GM18502 (cell line): Measurements from ENCODE around the gene SYMPK.
A peak's percentile ranks its signal among the peaks of the same experiment; 100 is the strongest.

ENCODE experiments used
- ATAC-seq: cut with Tn5 transposase; IDR thresholded peaks from one replicate; pipeline ENCODE4 v1.9.1; 2021; ENCODE audit warnings: mild to moderate bottlenecking; ENCODE audit not compliant: unreplicated experiment, poor library complexity

The SYMPK gene

DNA sequence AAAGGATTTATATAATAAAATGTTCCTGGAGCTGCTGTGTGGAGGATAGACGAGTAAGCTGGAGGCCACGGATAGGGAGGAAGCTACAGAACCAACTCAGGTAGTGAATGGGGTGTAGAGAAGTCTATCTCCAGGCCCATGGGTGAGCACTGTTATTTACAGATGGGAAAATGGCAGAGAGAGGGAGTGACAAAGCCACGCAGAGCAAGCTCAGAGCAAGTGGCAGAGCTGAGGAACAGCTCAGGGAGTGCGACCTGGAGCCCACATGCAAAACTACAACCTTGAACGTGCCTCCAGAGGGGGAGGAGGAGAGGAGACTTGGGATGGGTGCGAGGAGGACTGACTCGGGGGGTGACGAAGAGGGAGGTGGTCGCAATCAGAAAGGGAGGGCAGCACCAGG is 34.4 kb downstream of the SYMPK start:
- no peak for ATAC-seq

DNA sequence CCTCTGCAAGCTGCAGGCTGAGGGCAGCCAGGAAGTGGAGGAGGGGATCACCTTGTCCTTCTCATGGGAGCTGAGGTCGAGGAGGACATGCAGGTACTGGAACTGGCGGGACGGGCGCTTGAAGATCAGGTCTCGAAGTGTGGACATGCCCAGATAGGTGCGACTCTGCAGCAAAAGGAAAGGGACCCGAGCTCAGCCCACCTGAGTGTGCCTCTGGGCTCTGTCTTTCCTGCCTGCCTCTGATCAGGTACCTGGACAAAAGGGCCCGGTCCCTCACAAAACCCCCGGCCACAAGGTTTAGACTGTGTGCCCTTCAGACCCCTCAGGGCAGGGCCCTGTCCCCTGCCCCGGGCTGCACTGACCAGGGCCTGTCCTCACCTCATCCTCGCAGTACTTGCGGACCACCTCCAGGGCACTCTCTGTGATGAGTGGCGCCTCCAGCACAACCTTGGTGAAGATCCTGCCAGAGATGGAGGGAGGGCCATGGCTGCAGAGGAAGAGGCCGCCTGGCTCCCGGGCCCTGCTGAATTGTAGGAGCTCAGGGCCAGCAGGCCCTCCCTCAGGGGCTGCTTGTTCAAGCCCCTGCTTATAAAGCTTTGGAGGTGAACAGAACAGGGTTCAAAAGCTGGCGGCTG is 35.4 kb downstream of the SYMPK start:
- ATAC-seq, result no peak

- ATAC-seq, result no peak
Observed at GRCh38 chr19:45826934-45827333, 36.0 kb downstream of the SYMPK start.

DNA sequence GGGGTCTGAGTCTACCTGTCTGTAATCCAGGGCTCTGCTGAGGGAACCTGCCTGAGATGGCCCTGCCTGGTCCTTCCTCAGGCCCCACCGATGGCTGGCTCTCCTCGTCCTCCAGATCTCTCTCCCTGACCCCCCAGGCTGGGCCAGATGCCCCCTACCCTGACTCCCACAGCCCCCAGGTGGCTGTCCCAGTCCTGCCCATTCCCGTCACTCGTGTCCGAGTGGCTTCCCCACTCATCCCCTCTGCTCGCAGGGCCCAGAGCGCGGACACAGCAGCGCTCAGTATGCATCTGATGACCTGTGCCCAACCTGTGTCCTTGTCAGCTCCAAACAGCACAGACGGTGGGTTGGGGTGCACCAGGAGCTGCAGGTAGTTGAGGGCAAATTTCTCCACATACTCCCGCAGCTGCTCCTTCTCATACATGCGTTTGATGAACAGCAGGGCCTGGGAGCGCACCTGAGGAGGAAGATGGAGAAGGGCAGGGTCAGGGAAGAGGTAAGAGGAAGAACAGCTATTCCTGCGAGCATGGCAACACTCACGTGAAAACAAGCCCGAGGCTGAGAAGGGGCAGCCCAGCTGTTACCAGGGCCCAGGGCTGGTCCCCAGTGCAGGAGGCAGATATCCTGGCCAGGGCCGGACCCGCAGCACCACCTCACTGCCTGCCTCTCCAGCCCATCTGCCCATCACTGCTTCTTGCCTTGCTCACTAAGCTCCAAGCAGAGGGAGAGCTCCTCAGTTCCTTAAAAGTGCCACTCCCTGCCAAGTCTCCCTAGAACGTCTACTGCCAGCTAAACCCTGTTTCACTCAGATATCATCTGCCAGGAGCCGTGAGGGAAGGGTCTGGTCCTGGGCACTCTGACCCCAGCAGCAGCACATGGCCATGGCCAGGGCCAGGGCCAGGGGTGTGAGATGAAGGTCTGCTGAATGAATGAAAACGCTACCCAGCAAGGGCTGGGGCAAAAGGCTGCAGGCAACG is 36.7 kb downstream of the SYMPK start:
- no peak for ATAC-seq

- no peak for ATAC-seq
Observed at GRCh38 chr19:45825263-45825605, 37.7 kb downstream of the SYMPK start.

DNA sequence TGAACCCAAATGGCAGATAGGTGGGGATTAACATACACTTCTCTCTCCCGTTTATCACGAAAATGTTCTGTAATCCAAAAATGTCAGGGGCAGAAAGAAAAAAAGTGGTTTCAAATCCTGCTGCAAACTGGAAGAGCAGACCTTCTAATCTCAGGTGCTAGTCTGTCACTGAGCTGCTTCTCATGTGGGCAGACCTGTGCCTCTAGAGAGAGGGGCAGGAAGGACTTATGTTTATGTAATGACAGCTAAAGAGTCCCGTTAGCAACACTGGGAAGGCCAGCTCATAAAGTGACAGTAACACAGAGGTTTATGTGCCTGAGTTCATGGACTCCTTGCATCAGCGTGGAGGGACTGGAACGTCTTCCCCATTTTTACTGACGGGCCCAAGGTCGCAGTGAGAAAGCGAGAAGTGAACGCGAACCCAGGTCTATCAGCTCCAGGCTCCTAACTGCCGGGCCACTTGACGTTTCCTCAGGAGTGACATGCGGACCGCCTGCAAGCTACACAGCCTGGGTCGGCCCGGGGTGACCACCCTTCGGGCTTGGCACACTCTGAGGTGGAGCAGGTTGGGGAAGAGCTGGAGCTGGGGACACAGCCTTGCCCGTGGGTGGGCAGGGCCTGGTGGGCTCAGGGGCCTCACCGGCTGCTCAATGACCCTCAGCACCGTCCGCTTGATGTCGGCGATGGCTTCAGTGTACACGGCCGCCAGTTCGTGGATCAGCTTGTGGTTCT is 38.2 kb downstream of the SYMPK start:
- ATAC-seq, result no peak

- no peak for ATAC-seq
Observed at GRCh38 chr19:45824041-45824471, 38.9 kb downstream of the SYMPK start.

DNA sequence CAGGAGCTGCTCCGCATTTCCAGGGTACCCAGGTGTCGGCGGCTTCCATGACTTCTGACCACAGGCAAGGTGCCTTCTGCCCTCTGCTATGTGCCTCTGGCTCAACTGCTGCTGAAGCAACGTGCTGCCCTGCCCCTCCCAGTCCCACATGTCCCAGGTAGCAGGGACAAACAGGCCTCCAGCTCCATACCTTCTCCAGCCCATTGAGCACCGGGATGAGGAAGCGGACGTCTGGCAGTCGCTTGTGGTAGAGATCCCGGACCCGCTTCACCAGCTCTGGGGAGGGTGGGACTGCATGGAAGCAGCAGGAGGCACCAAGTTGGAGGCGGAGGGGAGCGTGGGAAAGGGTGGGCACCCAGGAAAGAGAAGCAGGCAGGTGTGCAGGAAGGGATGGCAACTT is 39.8 kb downstream of the SYMPK start:
- ATAC-seq, result no peak

- no peak for ATAC-seq
Observed at GRCh38 chr19:45822716-45823115, 40.2 kb downstream of the SYMPK start.

GRCh38 chr19:45821570-45821969 is 41.4 kb downstream of the SYMPK start:
- no peak for ATAC-seq

DNA sequence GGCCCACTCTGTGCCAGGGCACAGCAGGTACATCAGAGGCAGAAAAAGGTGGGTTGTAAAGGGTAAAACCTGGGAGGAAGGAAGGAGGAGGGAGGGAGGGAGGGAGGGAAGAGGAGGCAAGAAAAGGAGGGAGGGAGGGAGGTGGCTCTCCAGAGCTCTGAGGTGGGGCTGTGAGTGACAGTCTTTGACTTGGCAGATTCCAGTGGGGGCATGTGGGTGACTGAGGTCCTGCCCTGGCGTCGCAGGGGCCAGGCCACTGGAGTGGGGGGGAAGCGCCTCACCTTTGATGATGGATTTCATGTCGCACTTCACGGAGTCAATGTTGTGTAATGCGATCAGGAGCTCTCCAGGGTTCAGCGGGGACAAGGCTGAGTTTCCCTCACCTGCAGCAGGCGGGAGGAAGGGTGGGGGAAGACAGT is 41.8 kb downstream of the SYMPK start:
- no peak for ATAC-seq

GRCh38 chr19:45820413-45821102 is 42.4 kb downstream of the SYMPK start:
- ATAC-seq, result no peak

GRCh38 chr19:45819769-45820168 is 43.2 kb downstream of the SYMPK start:
- no peak for ATAC-seq

GRCh38 chr19:45817725-45818301 is 45.1 kb downstream of the SYMPK start:
- ATAC-seq, result no peak

DNA sequence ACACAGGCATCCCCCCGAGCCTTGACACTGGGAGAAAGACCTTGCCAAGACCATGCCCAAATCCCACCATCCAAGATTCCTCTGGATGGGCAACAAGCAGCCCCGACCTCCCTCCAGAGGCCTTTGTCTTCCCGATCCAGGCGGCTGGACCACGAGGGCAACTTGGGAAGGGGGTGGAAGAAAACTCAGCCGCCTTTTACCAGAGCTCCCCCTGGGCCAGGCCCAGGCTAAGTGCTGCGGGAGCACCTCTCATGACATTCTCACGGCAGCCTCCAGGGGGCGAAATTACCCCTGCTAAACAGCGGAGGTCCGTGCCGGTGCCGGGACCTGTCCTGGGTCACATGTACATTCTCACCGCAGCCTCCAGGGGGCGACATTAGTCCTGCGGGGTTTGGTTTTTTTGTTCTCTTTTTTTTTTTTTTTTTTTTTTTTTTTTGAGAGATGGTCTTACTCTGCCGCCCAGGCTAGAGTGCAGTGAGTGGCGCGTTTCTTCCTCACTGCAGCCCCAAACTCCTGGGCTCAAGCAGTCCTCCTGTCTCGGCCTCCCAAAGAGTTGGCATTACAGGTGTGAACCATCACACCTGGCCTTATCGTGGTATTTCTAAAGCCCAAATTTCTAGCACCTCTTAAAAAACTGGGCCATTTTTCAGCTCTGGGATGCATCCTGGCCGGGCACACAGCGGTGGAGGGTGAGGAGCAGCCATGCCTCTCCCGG is 45.8 kb downstream of the SYMPK start:
- peak; percentile 78 for ATAC-seq

GRCh38 chr19:45816236-45817009 is 46.5 kb downstream of the SYMPK start:
- no peak for ATAC-seq

DNA sequence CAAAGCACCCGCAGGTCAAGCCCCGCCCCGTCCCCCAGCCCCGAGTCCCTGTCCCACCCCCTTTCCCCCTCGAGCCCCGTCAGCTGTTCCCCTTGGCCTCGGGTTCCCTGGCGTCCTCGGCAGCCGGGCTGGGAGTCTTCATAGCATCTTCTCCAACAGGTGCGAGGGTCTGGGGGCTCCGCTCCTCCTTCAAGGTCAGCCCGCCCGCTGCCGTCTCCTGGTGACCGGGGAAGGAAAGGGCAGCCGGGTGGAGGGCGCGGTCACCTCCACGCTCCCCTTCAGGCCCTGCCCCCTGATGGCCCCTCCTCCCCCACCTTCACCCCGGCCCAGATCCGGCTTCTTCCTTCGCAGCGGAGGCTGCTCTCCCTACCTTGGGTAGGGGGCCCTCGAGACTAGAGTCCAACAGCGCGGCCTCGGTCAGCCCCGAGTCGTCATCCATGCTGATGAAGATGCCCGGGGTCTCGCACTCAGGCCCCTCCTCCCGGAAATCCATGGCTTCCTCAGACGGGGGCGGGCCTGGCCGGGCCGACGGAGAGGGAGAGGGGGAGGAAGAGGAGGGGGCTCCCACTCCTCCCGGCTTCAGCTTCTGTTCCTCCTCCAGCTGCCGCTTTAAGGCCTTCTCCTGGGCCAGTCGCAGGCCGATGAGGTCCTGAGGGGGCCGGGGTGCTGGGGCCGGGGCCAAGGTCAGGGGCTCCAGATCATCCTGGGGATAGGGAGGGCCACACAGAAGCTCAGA is 47.3 kb downstream of the SYMPK start:
- no peak for ATAC-seq

DNA sequence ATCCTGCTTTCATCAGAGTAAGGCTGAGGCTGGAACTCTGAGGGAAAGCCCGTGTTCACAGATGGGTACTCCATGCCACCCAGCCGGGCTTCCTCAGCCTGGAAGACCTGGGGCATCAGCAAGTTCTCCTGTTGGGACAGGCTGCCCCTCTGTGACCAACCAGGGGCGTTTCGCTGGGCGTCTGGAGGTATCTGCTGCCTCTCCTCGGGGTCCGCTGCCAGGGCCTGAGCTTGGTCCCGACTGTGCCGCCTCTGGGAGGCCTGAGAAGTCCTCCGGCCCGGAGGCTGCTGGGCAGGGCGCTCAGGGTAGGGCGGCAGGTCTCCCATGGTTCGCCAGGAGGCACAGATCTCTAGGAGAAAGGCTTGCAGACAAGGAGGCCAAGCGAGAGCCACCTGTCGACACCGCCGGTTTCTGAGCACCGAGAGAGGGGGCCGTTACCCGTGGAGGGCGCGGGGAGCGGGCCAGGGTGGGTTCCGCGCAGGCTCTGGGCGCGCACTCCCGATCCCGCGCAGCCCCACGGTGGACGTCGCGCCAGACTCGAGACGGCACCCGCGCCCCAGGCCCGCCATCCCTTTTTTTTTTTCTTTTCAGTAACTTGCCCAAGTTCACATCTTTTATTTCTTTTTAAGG is 48.0 kb downstream of the SYMPK start, which contains the start of gene RSPH6A:
Gene RSPH6A, minus strand, starts transcription at position 458 of the 630 bp plus-strand sequence. Its CDS starts 132 bp downstream, at position 326.
- no peak for ATAC-seq
